ENCODE measurements around the gene PPFIBP2.

GRCh38 chr11:7527029-7527428 is 13.2 kb downstream of the PPFIBP2 start:
- no peak for TF ChIP-seq CTCF (IDR thresholded peaks at IDR 0.05)
- no peak for TF ChIP-seq POLR2AphosphoS5 (IDR thresholded peaks at IDR 0.05)
- no peak for TF ChIP-seq POLR2A (IDR thresholded peaks at IDR 0.05)
- TF ChIP-seq EP300 (IDR thresholded peaks at IDR 0.05): no peak
